ENCODE measurements around the gene CDH4.

Gene CDH4

DNA sequence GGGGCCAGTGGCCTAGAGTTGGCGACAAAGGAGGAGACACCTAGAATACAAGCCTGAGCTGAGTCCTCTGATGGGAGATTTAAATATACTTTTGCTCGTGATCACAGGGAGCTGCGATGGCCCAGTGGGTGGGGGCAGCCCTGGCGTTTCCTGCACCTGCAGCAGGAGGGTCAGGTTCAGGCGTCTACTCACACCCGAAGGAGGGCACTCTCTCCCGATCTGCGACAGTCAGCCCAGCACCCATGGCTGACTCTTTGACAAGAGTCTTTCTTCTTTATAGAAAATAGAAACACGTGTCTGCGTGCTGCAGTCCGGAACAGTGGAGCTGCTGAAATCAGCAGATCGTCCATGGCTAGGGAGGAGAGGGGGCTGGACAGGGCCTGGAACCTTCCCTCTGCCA, 338.2 kb downstream of the CDH4 start:
- no peaks in the 10 kb centered on the region for H3K27me3 ChIP-seq (ENCODE audit: control insufficient read depth, insufficient read depth, low read length)
- no peak overlapping the region for H3K4me2 ChIP-seq (ENCODE audit: low read length)
- H3K36me3 ChIP-seq (ENCODE audit: insufficient read depth, low read length): no peaks in the 10 kb centered on the region
- no peaks in the 10 kb centered on the region for H3K9me3 ChIP-seq (replicated peaks; ENCODE audit: low read length)
- no peak overlapping the region for H3K9ac ChIP-seq (ENCODE audit: low read depth, low read length)
- peaks cover 27% of the 10 kb centered on the region for H3K4me1 ChIP-seq (ENCODE audit: control insufficient read depth, insufficient read depth, low read length)
- H3K4me3 ChIP-seq (ENCODE audit: low read length): no peak overlapping the region

DNA sequence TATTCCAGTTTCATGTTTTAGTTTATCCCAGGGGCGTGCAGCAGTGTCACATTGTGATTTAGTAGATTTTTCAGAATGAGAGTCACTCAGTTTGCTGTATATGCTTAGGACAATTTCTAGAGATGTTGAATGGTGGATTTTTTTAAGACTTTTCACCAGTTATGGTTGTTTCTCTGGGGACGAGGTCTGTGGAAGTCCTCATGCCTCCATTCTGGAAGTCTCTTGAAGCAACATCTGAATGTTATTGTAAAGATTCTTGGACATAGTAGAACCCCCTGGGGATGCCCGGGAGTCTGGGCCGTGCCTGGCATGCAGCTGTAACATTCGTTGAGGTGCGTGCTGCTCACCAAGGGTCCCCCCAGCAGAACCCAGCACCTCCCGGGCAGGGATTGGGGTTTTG, 341.5 kb downstream of the CDH4 start:
- Histone ChIP-seq H3K9ac (ENCODE audit: low read depth, low read length) (no peak overlapping the region), H3K4me1 (ENCODE audit: control insufficient read depth, insufficient read depth, low read length) (peaks cover 17% of the 10 kb centered on the region), H3K9me3 (replicated peaks; ENCODE audit: low read length) (no peaks in the 10 kb centered on the region), H3K4me2 (ENCODE audit: low read length) (no peak overlapping the region), H3K27me3 (ENCODE audit: control insufficient read depth, insufficient read depth, low read length) (no peaks in the 10 kb centered on the region), H3K4me3 (ENCODE audit: low read length) (no peak overlapping the region), H3K36me3 (ENCODE audit: insufficient read depth, low read length) (no peaks in the 10 kb centered on the region)

DNA sequence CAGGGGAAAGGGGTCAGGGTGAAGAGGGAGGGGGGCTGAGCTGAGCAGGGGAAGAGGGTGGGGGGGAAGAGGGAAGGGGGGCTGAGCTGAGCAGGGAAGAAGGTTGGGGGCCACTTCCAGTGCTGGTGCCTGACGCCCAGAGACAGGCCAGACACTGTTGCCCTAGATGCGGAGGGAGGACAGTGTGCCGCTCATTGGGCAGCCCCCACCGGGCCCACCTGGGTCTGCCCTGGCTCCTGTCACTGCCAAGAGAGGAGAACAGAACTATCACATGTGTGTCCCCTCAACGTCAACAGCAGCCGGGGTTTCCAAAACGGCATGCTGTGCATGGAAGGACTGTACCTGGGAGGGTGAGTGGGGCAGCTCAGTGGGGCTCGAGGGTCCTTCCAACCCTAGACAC, 342.1 kb downstream of the CDH4 start:
- Histone ChIP-seq H3K9me3 (replicated peaks; ENCODE audit: low read length) (no peaks in the 10 kb centered on the region), H3K36me3 (ENCODE audit: insufficient read depth, low read length) (no peaks in the 10 kb centered on the region), H3K4me2 (ENCODE audit: low read length) (no peak overlapping the region), H3K4me1 (ENCODE audit: control insufficient read depth, insufficient read depth, low read length) (peaks cover 10% of the 10 kb centered on the region), H3K9ac (ENCODE audit: low read depth, low read length) (no peak overlapping the region), H3K4me3 (ENCODE audit: low read length) (no peak overlapping the region), H3K27me3 (ENCODE audit: control insufficient read depth, insufficient read depth, low read length) (no peaks in the 10 kb centered on the region)

- H3K9ac ChIP-seq (ENCODE audit: low read depth, low read length): no peak overlapping the region
- H3K4me3 ChIP-seq (ENCODE audit: low read length): no peak overlapping the region
- H3K9me3 ChIP-seq (replicated peaks; ENCODE audit: low read length): no peaks in the 10 kb centered on the region
- no peaks in the 10 kb centered on the region for H3K36me3 ChIP-seq (ENCODE audit: insufficient read depth, low read length)
- no peaks in the 10 kb centered on the region for H3K27me3 ChIP-seq (ENCODE audit: control insufficient read depth, insufficient read depth, low read length)
- H3K4me2 ChIP-seq (ENCODE audit: low read length): no peak overlapping the region
- peaks cover under 1% of the 10 kb centered on the region for H3K4me1 ChIP-seq (ENCODE audit: control insufficient read depth, insufficient read depth, low read length)
Measured at GRCh38 chr20:61595216-61595615, 343.2 kb downstream of the CDH4 start.

DNA sequence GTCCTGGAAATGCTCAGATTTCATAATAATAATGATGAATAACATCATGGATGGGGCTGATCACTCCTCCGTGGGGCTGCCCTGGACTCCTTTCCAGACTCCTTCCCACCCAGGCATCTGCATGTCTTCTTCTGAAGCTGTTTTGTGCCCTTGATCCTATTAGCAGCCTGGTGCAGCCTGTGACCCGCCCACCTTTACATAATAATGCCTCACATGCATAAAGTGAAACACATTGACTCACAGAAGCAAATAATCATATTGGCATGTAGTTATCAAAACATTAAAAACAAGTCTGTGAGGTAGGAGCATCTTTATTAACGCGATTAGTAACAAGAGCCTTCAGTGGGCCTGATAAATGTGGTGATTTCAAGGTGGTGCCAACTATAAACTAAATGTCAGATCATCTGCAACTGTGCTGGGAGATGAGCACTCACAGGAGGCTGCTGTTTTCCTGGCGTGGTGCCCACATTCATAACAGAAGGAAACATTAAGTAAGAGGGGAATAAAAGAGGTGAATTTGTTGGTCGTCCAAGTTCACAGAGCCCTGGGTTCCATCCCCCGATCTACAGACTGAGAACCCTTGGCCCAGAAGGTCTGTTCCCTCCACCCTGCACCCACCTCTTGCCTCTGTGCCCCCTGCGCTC, 344.7 kb downstream of the CDH4 start:
- Histone ChIP-seq H3K36me3 (ENCODE audit: insufficient read depth, low read length) (no peaks in the 10 kb centered on the region), H3K4me2 (ENCODE audit: low read length) (no peak overlapping the region), H3K4me1 (ENCODE audit: control insufficient read depth, insufficient read depth, low read length) (no peaks in the 10 kb centered on the region), H3K4me3 (ENCODE audit: low read length) (no peak overlapping the region), H3K9me3 (replicated peaks; ENCODE audit: low read length) (no peaks in the 10 kb centered on the region), H3K9ac (ENCODE audit: low read depth, low read length) (no peak overlapping the region), H3K27me3 (ENCODE audit: control insufficient read depth, insufficient read depth, low read length) (no peaks in the 10 kb centered on the region)

GRCh38 chr20:61597996-61598395, 345.9 kb downstream of the CDH4 start:
- no peaks in the 10 kb centered on the region for H3K36me3 ChIP-seq (ENCODE audit: insufficient read depth, low read length)
- no peak overlapping the region for H3K4me2 ChIP-seq (ENCODE audit: low read length)
- no peak overlapping the region for H3K4me3 ChIP-seq (ENCODE audit: low read length)
- no peaks in the 10 kb centered on the region for H3K27me3 ChIP-seq (ENCODE audit: control insufficient read depth, insufficient read depth, low read length)
- no peaks in the 10 kb centered on the region for H3K9me3 ChIP-seq (replicated peaks; ENCODE audit: low read length)
- H3K9ac ChIP-seq (ENCODE audit: low read depth, low read length): no peak overlapping the region
- no peaks in the 10 kb centered on the region for H3K4me1 ChIP-seq (ENCODE audit: control insufficient read depth, insufficient read depth, low read length)

DNA sequence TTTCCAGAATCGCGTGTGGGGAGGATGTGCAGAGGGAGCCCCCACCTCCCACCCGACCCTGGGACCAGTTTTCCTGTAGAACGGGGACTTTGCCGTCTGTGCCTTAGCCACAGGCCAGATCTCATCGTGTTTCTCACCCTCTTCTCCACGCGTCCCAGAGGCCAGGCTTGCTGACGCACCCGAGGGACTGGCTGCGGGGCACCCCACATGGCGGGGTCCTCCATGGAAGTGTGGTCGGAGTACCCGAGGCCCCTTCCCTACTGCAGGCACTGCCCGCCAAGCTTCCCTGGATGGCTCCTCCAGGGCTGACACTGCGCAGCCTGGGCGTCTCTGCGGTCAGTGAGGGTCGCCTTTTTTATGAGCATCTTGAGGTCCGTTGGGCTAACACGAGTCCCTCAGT, 346.5 kb downstream of the CDH4 start:
- H3K4me3 ChIP-seq (ENCODE audit: low read length): no peak overlapping the region

DNA sequence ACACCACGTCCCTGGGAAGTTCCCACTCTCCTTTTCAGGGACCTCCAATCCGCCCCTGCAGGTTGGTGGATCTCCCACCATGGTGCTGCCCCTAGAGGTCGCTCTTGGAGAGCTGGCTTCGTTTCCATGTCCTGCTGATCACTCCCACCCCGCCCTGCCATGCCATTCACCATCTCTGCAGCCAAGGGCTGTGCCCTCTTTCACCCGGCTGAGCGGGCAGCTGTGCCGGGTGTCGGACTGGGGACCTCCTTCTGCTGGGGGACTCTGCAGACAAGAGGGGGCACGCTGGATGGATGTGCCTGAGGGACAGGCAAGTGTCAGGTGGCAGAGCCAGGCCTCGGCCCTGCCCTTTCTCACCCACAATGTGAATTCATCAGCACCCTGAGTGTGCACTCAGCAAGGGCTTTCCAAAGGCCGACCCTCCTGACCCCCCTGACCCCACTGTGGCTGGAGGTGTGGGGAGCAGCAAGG, 347.0 kb downstream of the CDH4 start:
- Histone ChIP-seq H3K9me3 (replicated peaks; ENCODE audit: low read length) (peaks cover 6% of the 10 kb centered on the region), H3K36me3 (ENCODE audit: insufficient read depth, low read length) (no peaks in the 10 kb centered on the region), H3K4me3 (ENCODE audit: low read length) (no peak overlapping the region), H3K9ac (ENCODE audit: low read depth, low read length) (no peak overlapping the region), H3K4me1 (ENCODE audit: control insufficient read depth, insufficient read depth, low read length) (no peaks in the 10 kb centered on the region), H3K4me2 (ENCODE audit: low read length) (no peak overlapping the region), H3K27me3 (ENCODE audit: control insufficient read depth, insufficient read depth, low read length) (no peaks in the 10 kb centered on the region)

More for the DNA sequence above, 346.5 kb downstream of the CDH4 start:
- Histone ChIP-seq H3K9ac (ENCODE audit: low read depth, low read length) (no peak overlapping the region), H3K27me3 (ENCODE audit: control insufficient read depth, insufficient read depth, low read length) (no peaks in the 10 kb centered on the region), H3K4me1 (ENCODE audit: control insufficient read depth, insufficient read depth, low read length) (no peaks in the 10 kb centered on the region), H3K36me3 (ENCODE audit: insufficient read depth, low read length) (no peaks in the 10 kb centered on the region), H3K9me3 (replicated peaks; ENCODE audit: low read length) (peaks cover 2% of the 10 kb centered on the region), H3K4me2 (ENCODE audit: low read length) (no peak overlapping the region)

- Histone ChIP-seq H3K36me3 (ENCODE audit: insufficient read depth, low read length) (no peaks in the 10 kb centered on the region), H3K9me3 (replicated peaks; ENCODE audit: low read length) (peaks cover 6% of the 10 kb centered on the region), H3K27me3 (ENCODE audit: control insufficient read depth, insufficient read depth, low read length) (no peaks in the 10 kb centered on the region), H3K4me1 (ENCODE audit: control insufficient read depth, insufficient read depth, low read length) (no peaks in the 10 kb centered on the region), H3K9ac (ENCODE audit: low read depth, low read length) (no peak overlapping the region), H3K4me2 (ENCODE audit: low read length) (no peak overlapping the region), H3K4me3 (ENCODE audit: low read length) (no peak overlapping the region)
Measured at GRCh38 chr20:61599541-61599992, 347.5 kb downstream of the CDH4 start.

GRCh38 chr20:61600016-61600415, 348.0 kb downstream of the CDH4 start:
- H3K4me1 ChIP-seq (ENCODE audit: control insufficient read depth, insufficient read depth, low read length): no peaks in the 10 kb centered on the region
- H3K4me2 ChIP-seq (ENCODE audit: low read length): no peak overlapping the region
- H3K4me3 ChIP-seq (ENCODE audit: low read length): no peak overlapping the region
- no peaks in the 10 kb centered on the region for H3K36me3 ChIP-seq (ENCODE audit: insufficient read depth, low read length)
- peaks cover 6% of the 10 kb centered on the region for H3K9me3 ChIP-seq (replicated peaks; ENCODE audit: low read length)
- no peaks in the 10 kb centered on the region for H3K27me3 ChIP-seq (ENCODE audit: control insufficient read depth, insufficient read depth, low read length)
- H3K9ac ChIP-seq (ENCODE audit: low read depth, low read length): no peak overlapping the region

GRCh38 chr20:61601361-61601760, 349.3 kb downstream of the CDH4 start:
- Histone ChIP-seq H3K9ac (ENCODE audit: low read depth, low read length) (no peak overlapping the region), H3K4me3 (ENCODE audit: low read length) (no peak overlapping the region), H3K9me3 (replicated peaks; ENCODE audit: low read length) (peaks cover 6% of the 10 kb centered on the region), H3K36me3 (ENCODE audit: insufficient read depth, low read length) (no peaks in the 10 kb centered on the region), H3K27me3 (ENCODE audit: control insufficient read depth, insufficient read depth, low read length) (no peaks in the 10 kb centered on the region), H3K4me2 (ENCODE audit: low read length) (no peak overlapping the region), H3K4me1 (ENCODE audit: control insufficient read depth, insufficient read depth, low read length) (no peaks in the 10 kb centered on the region)

DNA sequence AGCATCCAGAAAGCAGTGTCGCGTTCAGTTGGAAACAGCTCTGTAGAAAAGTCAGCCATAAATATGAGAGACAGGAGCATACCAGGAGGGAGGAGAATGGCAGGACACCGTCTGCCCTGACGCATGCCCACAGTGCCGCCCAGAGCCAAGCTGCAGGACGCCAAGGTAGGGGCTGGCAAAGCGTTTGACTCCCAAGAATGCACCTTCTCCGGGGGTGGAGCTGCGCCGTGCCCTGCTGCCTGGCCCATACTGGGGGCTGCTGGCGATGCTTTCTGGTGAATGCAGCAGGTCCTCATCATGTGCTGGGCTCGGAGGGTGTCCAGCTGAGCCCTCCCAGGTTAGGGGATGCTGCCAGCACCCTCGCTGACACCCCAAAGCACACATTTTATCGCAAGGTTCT, 349.8 kb downstream of the CDH4 start:
- Histone ChIP-seq H3K4me2 (ENCODE audit: low read length) (no peak overlapping the region), H3K27me3 (ENCODE audit: control insufficient read depth, insufficient read depth, low read length) (no peaks in the 10 kb centered on the region), H3K9me3 (replicated peaks; ENCODE audit: low read length) (peaks cover 6% of the 10 kb centered on the region)

More for the DNA sequence above, 349.8 kb downstream of the CDH4 start:
- Histone ChIP-seq H3K36me3 (ENCODE audit: insufficient read depth, low read length) (no peaks in the 10 kb centered on the region), H3K4me1 (ENCODE audit: control insufficient read depth, insufficient read depth, low read length) (no peaks in the 10 kb centered on the region), H3K4me3 (ENCODE audit: low read length) (no peak overlapping the region), H3K9ac (ENCODE audit: low read depth, low read length) (no peak overlapping the region)
